ACHN (cell line): ENCODE results near the gene ARMH1.
A peak's percentile ranks its signal among the peaks of the same experiment; 100 is the strongest.
"Not testable (repeated sequence)": the region's sequence is repeated elsewhere in the genome, so short reads cannot be mapped to it uniquely, and the experiment has no call there.

ENCODE experiments used
- DNase-seq: peaks from one replicate; pipeline ENCODE4 v3.0.0-alpha.2; 2015
- in situ Hi-C: cut with HindIII; loops from 2 replicates; pipeline ENCODE4 v1.10.0; 2017; ENCODE audit warnings: low sequenced_read_pairs, low pct_ligation_motif_present, low pct_unique_long_range_greater_than_20kb

Gene ARMH1

GRCh38 chr1:44661781-44662682 lies 12.5 kb upstream of the ARMH1 start:
- DNase-seq = no peak
- in situ Hi-C loops = no loop called here

- DNase-seq = no peak
- in situ Hi-C loops = no loop called here
Observed at GRCh38 chr1:44662683-44663030, 11.9 kb upstream of the ARMH1 start.

- DNase-seq = no peak
Observed at GRCh38 chr1:44663417-44663816, 11.1 kb upstream of the ARMH1 start.

GRCh38 chr1:44664730-44665370 lies 9.7 kb upstream of the ARMH1 start:
- no peak for DNase-seq
- in situ Hi-C loops = no loop called here

More at GRCh38 chr1:44663417-44663816, 11.1 kb upstream of the ARMH1 start:
- in situ Hi-C loops = no loop called here

GRCh38 chr1:44666719-44667118 lies 7.8 kb upstream of the ARMH1 start:
- in situ Hi-C loops, DNase-seq: not testable (repeated sequence)

- in situ Hi-C loops = no loop called here
Observed at GRCh38 chr1:44670751-44671640, 3.5 kb upstream of the ARMH1 start.

GRCh38 chr1:44672254-44672955 lies 2.1 kb upstream of the ARMH1 start:
- in situ Hi-C loops = no loop called here
- peak; percentile 59 for DNase-seq

More at GRCh38 chr1:44670751-44671640, 3.5 kb upstream of the ARMH1 start:
- DNase-seq = no peak

GRCh38 chr1:44672961-44673674 lies 1.4 kb upstream of the ARMH1 start:
- DNase-seq = no peak
- in situ Hi-C loops = no loop called here

GRCh38 chr1:44673675-44674112 lies 820 bp upstream of the ARMH1 start:
- in situ Hi-C loops = no loop called here
- no peak for DNase-seq

- DNase-seq = no peak
Observed at GRCh38 chr1:44675186-44675585, 672 bp downstream of the ARMH1 start.

GRCh38 chr1:44676484-44677200 lies 2.1 kb downstream of the ARMH1 start:
- DNase-seq = no peak
- in situ Hi-C loops = no loop called here

More at GRCh38 chr1:44675186-44675585, 672 bp downstream of the ARMH1 start:
- in situ Hi-C loops = no loop called here

- peak; percentile 40 for DNase-seq
- in situ Hi-C loops = no loop called here
Observed at GRCh38 chr1:44677201-44677766, 2.8 kb downstream of the ARMH1 start.

GRCh38 chr1:44678120-44678519 lies 3.6 kb downstream of the ARMH1 start:
- in situ Hi-C loops = no loop called here
- DNase-seq = no peak

GRCh38 chr1:44678626-44679025 lies 4.1 kb downstream of the ARMH1 start:
- no peak for DNase-seq
- in situ Hi-C loops = no loop called here

- no peak for DNase-seq
- in situ Hi-C loops = no loop called here
Observed at GRCh38 chr1:44679468-44679867, 5.0 kb downstream of the ARMH1 start.

GRCh38 chr1:44681905-44682882 lies 7.7 kb downstream of the ARMH1 start:
- in situ Hi-C loops = no loop called here
- no peak for DNase-seq
